ENCODE measurements around the gene FRYL. TPM values are rescaled to one million over a fixed set of nuclear protein-coding genes. Genes with fewer than 3 reads are reported as not detected.

Gene FRYL
- total RNA-seq, 2 donors from 2014 or later, result 29.7 to 47.0 TPM

DNA sequence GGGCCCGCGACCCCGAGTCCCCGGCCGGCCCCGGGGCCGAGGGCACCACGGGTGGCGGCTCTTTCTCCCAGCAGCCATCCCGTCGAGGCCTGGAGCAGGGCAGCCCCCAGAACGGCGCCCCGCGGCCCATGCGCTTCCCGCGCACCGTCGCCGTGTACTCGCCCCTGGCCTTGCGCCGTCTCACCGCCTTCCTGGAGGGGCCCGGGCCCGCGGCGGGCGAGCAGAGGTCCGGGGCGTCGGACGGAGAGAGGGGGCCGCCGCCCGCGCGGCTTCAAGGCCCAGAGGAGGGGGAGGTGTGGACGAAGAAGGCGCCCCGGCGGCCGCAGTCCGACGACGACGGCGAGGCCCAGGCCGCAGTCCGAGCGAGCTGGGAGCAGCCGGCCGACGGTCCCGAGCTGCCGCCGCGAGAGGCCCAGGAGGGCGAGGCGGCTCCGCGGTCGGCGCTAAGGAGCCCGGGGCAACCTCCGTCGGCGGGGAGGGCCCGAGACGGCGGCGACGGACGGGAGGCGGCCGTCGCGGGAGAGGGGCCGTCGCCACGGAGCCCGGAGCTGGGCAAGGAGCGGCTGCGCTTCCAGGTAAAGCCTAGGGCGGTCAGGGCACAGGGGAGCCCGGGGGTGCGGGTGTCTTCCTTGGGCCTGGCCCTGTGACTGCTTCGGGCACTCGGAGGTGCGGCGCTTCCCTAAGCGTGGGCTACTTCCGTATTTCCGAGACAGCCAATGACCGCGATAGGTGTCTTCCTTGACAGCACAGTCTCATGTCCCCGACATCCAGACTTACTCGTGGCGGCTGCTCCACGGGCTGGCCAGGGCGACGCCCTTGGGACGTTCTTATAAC lies 289.2 kb downstream of the FRYL start:
- ATAC-seq (no peak), DNase-seq (no peak)
- no peaks in the 10 kb centered on the region for H3K9me3 ChIP-seq
- H3K27me3 ChIP-seq, result peaks cover 8 to 20% of the 10 kb centered on the region in 2 donors
- WGBS, 2 donors, result 12 to 37% methylated on average over 7 to 97 of the region's 104 CpGs
- H3K4me3 ChIP-seq, result no peak overlapping the region
- H3K4me1 ChIP-seq, result peaks cover 17% of the 10 kb centered on the region
- TF ChIP-seq, protein P1, sequence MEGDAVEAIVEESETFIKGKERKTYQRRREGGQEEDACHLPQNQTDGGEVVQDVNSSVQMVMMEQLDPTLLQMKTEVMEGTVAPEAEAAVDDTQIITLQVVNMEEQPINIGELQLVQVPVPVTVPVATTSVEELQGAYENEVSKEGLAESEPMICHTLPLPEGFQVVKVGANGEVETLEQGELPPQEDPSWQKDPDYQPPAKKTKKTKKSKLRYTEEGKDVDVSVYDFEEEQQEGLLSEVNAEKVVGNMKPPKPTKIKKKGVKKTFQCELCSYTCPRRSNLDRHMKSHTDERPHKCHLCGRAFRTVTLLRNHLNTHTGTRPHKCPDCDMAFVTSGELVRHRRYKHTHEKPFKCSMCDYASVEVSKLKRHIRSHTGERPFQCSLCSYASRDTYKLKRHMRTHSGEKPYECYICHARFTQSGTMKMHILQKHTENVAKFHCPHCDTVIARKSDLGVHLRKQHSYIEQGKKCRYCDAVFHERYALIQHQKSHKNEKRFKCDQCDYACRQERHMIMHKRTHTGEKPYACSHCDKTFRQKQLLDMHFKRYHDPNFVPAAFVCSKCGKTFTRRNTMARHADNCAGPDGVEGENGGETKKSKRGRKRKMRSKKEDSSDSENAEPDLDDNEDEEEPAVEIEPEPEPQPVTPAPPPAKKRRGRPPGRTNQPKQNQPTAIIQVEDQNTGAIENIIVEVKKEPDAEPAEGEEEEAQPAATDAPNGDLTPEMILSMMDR (IDR thresholded peaks at IDR 0.05), result no peak
- no peak for TF ChIP-seq POLR2A (IDR thresholded peaks at IDR 0.05)
- H3K36me3 ChIP-seq (replicated peaks in 1 of 2; ENCODE audit: insufficient read depth in 1 of 2, low read depth in 2 of 2), result no peaks in the 10 kb centered on the region
- H3K27ac ChIP-seq, result no peak overlapping the region
- intact Hi-C loops (cut with DNase I), result no loop called here

DNA sequence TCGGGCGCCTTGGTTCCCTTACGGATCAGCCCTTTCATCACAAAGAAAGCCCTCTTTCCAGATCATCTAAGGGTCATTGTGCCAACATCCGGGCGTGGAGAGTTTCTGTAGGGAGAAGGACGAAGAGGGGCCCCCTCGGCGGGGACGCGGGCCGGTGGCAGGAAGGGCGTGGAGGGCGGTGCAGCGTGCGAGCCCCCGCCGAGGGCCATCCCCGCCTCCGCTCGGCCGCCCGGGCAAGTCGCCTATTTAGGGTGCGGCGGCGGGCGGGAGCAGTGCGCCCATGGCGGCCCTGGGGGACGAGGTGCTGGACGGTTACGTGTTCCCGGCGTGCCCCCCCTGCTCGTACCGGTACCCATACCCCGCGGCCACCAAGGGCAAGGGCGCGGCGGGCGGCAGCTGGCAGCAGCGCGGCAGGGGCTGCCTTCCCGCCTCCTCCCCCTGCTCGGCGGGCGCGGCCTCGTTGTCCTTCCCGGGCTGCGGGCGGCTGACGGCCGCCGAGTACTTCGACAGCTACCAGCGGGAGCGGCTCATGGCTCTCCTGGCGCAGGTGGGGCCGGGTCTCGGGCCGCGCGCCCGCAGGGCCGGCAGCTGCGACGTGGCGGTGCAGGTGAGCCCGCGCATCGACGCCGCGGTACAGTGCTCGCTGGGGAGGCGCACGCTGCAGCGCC lies 289.9 kb downstream of the FRYL start, which contains the start of gene ZAR1:
TSS of gene ZAR1 (plus strand) at position 241 of the 668 bp plus-strand sequence. CDS start at position 281, 40 bp downstream.
- DNase-seq (no peak), ATAC-seq (peak; percentile 38)
- Histone ChIP-seq H3K27me3 (peaks cover 8 to 20% of the 10 kb centered on the region in 2 donors), H3K4me3 (no peak within 1 kb of the TSS), H3K9me3 (no peaks in the 10 kb centered on the region), H3K4me1 (peaks cover 17% of the 10 kb centered on the region), H3K27ac (no peak within 1 kb of the TSS), H3K36me3 (replicated peaks in 1 of 2; ENCODE audit: insufficient read depth in 1 of 2, low read depth in 2 of 2) (no peaks in the 10 kb centered on the region)
- TF ChIP-seq, protein P1 (IDR thresholded peaks at IDR 0.05), result no peak
- TF ChIP-seq POLR2A (IDR thresholded peaks at IDR 0.05), result no peak
- intact Hi-C loops (cut with DNase I), result no loop called here
- 4% methylated on average over 63 of the region's 80 CpGs; no CpG with 5 or more reads in 1 of the 2 donors for WGBS, 2 donors

DNA sequence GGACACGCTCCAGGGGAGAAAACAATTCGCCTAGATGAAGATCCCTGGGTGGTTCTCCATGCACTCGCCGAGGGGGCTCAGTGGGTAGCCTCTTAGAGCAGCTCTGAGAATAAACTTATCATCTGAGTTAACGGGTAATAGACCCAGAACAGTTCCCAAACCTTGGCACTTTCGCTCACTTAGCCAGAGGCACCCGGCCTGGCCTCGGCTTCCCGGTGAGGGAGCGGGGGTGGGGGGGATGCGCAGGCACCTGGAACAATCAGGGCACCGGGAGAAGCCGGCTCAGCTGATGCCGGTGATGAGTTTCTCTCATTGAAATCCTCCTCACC lies 290.4 kb downstream of the FRYL start:
- peaks cover 8 to 20% of the 10 kb centered on the region in 2 donors for H3K27me3 ChIP-seq

GRCh38 chr4:48484494-48485168 lies 295.4 kb downstream of the FRYL start:
- Histone ChIP-seq H3K9me3 (no peaks in the 10 kb centered on the region), H3K4me3 (no peak overlapping the region), H3K4me1 (peaks cover 10% of the 10 kb centered on the region), H3K27me3 (peaks cover 0 to 10% of the 10 kb centered on the region in 2 donors), H3K36me3 (replicated peaks in 1 of 2; ENCODE audit: insufficient read depth in 1 of 2, low read depth in 2 of 2) (no peaks in the 10 kb centered on the region), H3K27ac (no peak overlapping the region)
- DNase-seq, result no peak
- TF ChIP-seq, protein P1 (IDR thresholded peaks at IDR 0.05), result no peak
- TF ChIP-seq POLR2A (IDR thresholded peaks at IDR 0.05), result no peak
- WGBS, 2 donors, result 35 to 42% methylated on average over 22 of the region's 22 CpGs
- ATAC-seq, result no peak
- intact Hi-C loops (cut with DNase I), result no loop called here

More for the DNA sequence above, 290.4 kb downstream of the FRYL start:
- H3K9me3 ChIP-seq, result no peaks in the 10 kb centered on the region
- intact Hi-C loops (cut with DNase I), result no loop called here
- DNase-seq (no peak), ATAC-seq (no peak)
- peaks cover 17% of the 10 kb centered on the region for H3K4me1 ChIP-seq
- no peaks in the 10 kb centered on the region for H3K36me3 ChIP-seq (replicated peaks in 1 of 2; ENCODE audit: insufficient read depth in 1 of 2, low read depth in 2 of 2)
- H3K27ac ChIP-seq, result no peak overlapping the region
- no peak overlapping the region for H3K4me3 ChIP-seq
- TF ChIP-seq, protein P1 (IDR thresholded peaks at IDR 0.05), result no peak
- TF ChIP-seq POLR2A (IDR thresholded peaks at IDR 0.05), result no peak
- 12 to 14% methylated on average over 6 to 14 of the region's 14 CpGs for WGBS, 2 donors
